ENCODE measurements around the gene TEX51.

GRCh38 chr2:126921066-126921465 lies 22.4 kb downstream of the TEX51 start:
- TF ChIP-seq, protein P1, sequence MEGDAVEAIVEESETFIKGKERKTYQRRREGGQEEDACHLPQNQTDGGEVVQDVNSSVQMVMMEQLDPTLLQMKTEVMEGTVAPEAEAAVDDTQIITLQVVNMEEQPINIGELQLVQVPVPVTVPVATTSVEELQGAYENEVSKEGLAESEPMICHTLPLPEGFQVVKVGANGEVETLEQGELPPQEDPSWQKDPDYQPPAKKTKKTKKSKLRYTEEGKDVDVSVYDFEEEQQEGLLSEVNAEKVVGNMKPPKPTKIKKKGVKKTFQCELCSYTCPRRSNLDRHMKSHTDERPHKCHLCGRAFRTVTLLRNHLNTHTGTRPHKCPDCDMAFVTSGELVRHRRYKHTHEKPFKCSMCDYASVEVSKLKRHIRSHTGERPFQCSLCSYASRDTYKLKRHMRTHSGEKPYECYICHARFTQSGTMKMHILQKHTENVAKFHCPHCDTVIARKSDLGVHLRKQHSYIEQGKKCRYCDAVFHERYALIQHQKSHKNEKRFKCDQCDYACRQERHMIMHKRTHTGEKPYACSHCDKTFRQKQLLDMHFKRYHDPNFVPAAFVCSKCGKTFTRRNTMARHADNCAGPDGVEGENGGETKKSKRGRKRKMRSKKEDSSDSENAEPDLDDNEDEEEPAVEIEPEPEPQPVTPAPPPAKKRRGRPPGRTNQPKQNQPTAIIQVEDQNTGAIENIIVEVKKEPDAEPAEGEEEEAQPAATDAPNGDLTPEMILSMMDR (IDR thresholded peaks at IDR 0.05), result no peak
- TF ChIP-seq ZFX (IDR thresholded peaks at IDR 0.05; ENCODE audit: borderline replicate concordance), result no peak
